Endothelial cell of umbilical vein (primary cell): ENCODE results near the gene FLRT1. TPM values are rescaled to one million over a fixed set of nuclear protein-coding genes. Genes with fewer than 3 reads are reported as not detected.

Source experiments
- BruUV-seq: library from RNA; stranded (reverse); fragments of 400-500 nt; replicated peaks from 2 replicates; lab custom pipeline; 2021; lab: Mats Ljungman, UMichigan
- CTCF ChIA-PET: fragments of 300-600, 350-600 bp; sonication (Branson Sonifier 250); formaldehyde crosslinking; loops from one replicate; lab custom pipeline; 2021; ENCODE audit warnings: antibody characterized with exemption, inconsistent platforms; lab: Charles Lee
- POLR2A ChIA-PET: fragments of 300-600, 350-600 bp; sonication (Branson Sonifier 250); formaldehyde crosslinking; loops from one replicate; lab custom pipeline; 2021; ENCODE audit warnings: antibody characterized with exemption, inconsistent platforms; lab: Charles Lee
- DNase-seq: peaks from one replicate; pipeline ENCODE4 v3.0.0-alpha.2; 2011; ENCODE audit warnings: low read depth, low spot score
- FAIRE-seq: peaks from 2 replicates; lab custom pipeline; 2011; peaks lifted over from hg19 to GRCh38; lab: Jason Lieb, UNC
- H2AFZ ChIP-seq: 2 replicates; pipeline ENCODE4 v1.6.0; 2012; ENCODE audit warnings: low read depth, low read length, control low read depth, inconsistent platforms
- H3K27ac ChIP-seq: 2 replicates; pipeline ENCODE4 v1.5.1; 2011; ENCODE audit warnings: low read depth, mild to moderate bottlenecking, control low read depth, low read length, moderate library complexity; ENCODE audit not compliant: insufficient read depth
- H3K27me3 ChIP-seq, 2 experiments: 2 replicates each; pipeline versions ENCODE4 v1.6.0 to v1.6.1; 2011; ENCODE audit warnings: low read length in 2 of 2, mixed read lengths in 1 of 2; ENCODE audit not compliant: control insufficient read depth in 2 of 2, insufficient read depth in 2 of 2
- H3K36me3 ChIP-seq, 2 experiments: 2 replicates in 1 of 2; 3 replicates in 1 of 2; pipeline ENCODE4 v1.5.1; 2011; ENCODE audit warnings: low read length in 2 of 2, mild to moderate bottlenecking in 1 of 2, moderate library complexity in 1 of 2; ENCODE audit not compliant: control insufficient read depth in 2 of 2, insufficient read depth in 2 of 2; ENCODE audit errors: extremely low read depth in 1 of 2
- H3K4me1 ChIP-seq: 3 replicates; pipeline ENCODE4 v1.5.1; 2011; ENCODE audit warnings: mild to moderate bottlenecking, low read length; ENCODE audit not compliant: control insufficient read depth, insufficient read depth; ENCODE audit errors: extremely low read depth
- H3K4me2 ChIP-seq: 2 replicates; pipeline ENCODE4 v1.6.1; 2011; ENCODE audit warnings: low read length, control low read depth, mixed read lengths; ENCODE audit not compliant: insufficient read depth
- H3K4me3 ChIP-seq, 3 experiments: fragments of 200-600 bp in 1 of 3; sonication (generic), shearing (Covaris generic) in 1 of 3; replicated peaks in 1 of 3; 2 replicates each; pipeline ENCODE4 v1.5.1; 2011 to 2016; ENCODE audit warnings: control low read depth in 3 of 3, low read length in 3 of 3, mild to moderate bottlenecking in 2 of 3, inconsistent platforms in 1 of 3, low read depth in 1 of 3, moderate library complexity in 1 of 3; ENCODE audit not compliant: insufficient read depth in 1 of 3
- H3K79me2 ChIP-seq: 2 replicates; pipeline ENCODE4 v1.6.0; 2012; ENCODE audit warnings: low read length, inconsistent platforms; ENCODE audit not compliant: control insufficient read depth, insufficient read depth
- H3K9ac ChIP-seq: replicated peaks from 2 replicates; pipeline ENCODE3; 2011; ENCODE audit warnings: low read length, control low read depth; ENCODE audit not compliant: insufficient read depth; ENCODE audit errors: extremely low read depth
- H3K9me1 ChIP-seq: replicated peaks from 3 replicates; pipeline ENCODE4 v1.6.0; 2011; ENCODE audit warnings: mild to moderate bottlenecking, low read length; ENCODE audit not compliant: control insufficient read depth, insufficient read depth; ENCODE audit errors: extremely low read depth
- H3K9me3 ChIP-seq: replicated peaks from 2 replicates; pipeline ENCODE4 v1.5.1; 2012; ENCODE audit warnings: low read length, inconsistent platforms; ENCODE audit not compliant: control insufficient read depth, insufficient read depth
- H4K20me1 ChIP-seq: replicated peaks from 2 replicates; pipeline ENCODE3; 2011; ENCODE audit warnings: mild to moderate bottlenecking, low read length; ENCODE audit not compliant: control insufficient read depth, insufficient read depth; ENCODE audit errors: extremely low read depth
- CTCF ChIP-seq, 2 donors: IDR thresholded peaks; 1 replicate in 1 of 2; 2 replicates in 1 of 2; pipeline ENCODE4 v1.5.1; 2011; ENCODE audit warnings: low read length in 2 of 2, mild to moderate bottlenecking in 2 of 2, moderate library complexity in 2 of 2, control low read depth in 1 of 2, inconsistent platforms in 1 of 2, low read depth in 1 of 2; ENCODE audit not compliant: insufficient read depth in 1 of 2; ENCODE audit errors: extremely low read depth in 1 of 2
- EZH2 ChIP-seq: IDR thresholded peaks from 2 replicates; pipeline ENCODE4 v1.6.1; 2012; ENCODE audit warnings: borderline replicate concordance, low read depth, mild to moderate bottlenecking, moderate library complexity, low read length, inconsistent platforms; ENCODE audit not compliant: severe bottlenecking
- FOS ChIP-seq: IDR thresholded peaks from 2 replicates; pipeline ENCODE4 v1.6.1; 2011; ENCODE audit warnings: mild to moderate bottlenecking, low read length, moderate library complexity, borderline replicate concordance; ENCODE audit not compliant: insufficient read depth
- GATA2 ChIP-seq: IDR thresholded peaks from 2 replicates; pipeline ENCODE4 v1.7.0; 2011; ENCODE audit warnings: low read depth, mild to moderate bottlenecking, moderate library complexity, mixed read lengths, low read length; ENCODE audit not compliant: insufficient read length, insufficient read depth
- JUN ChIP-seq: IDR thresholded peaks from 2 replicates; pipeline ENCODE4 v1.6.1; 2011; ENCODE audit warnings: borderline replicate concordance, low read depth; ENCODE audit not compliant: insufficient read length, insufficient read depth
- MYC ChIP-seq: IDR thresholded peaks from one replicate; pipeline ENCODE4 v1.6.1; 2011; ENCODE audit warnings: mild to moderate bottlenecking, low read depth, low read length
- POLR2A ChIP-seq: IDR thresholded peaks from 2 replicates; pipeline ENCODE4 v1.6.1; 2012; ENCODE audit warnings: low read depth, mild to moderate bottlenecking, control low read depth, low read length
- POLR2AphosphoS5 ChIP-seq: IDR thresholded peaks from 2 replicates; pipeline ENCODE4 v1.6.1; 2012; ENCODE audit warnings: low read depth, mild to moderate bottlenecking, control low read depth, low read length, moderate library complexity; ENCODE audit not compliant: insufficient read depth
- dilution Hi-C: fragments of 300-500 bp; cut with MboI; formaldehyde crosslinking; loops from one replicate; pipeline ENCODE4 v1.15.0; 2019; ENCODE audit warnings: low sequenced_read_pairs; ENCODE audit not compliant: extremely low pct_ligation_motif_present
- intact Hi-C: fragments of 100-400 bp; cut with micrococcal nuclease; formaldehyde crosslinking; loops from one replicate; pipeline ENCODE4 v1.10.0; 2022
- polyA plus RNA-seq, 4 experiments: library from polyadenylated mRNA; depleted of rRNA in 3 of 4; stranded (reverse) in 3 of 4; unstranded in 1 of 4; fragments of >200 nt; gene quantifications; 2 replicates each; pipeline versions ENCODE4 v1.2.1 to v1.2.3, GENCODE V29; 2011 to 2012; ENCODE audit warnings: missing spikeins in 1 of 4
- total RNA-seq: library from RNA; stranded (reverse); gene quantifications from 2 replicates; pipeline ENCODE4 v1.2.3, GENCODE V29; 2021
- TF ChIP-seq, protein P1 (sequence below): IDR thresholded peaks from 2 replicates; pipeline ENCODE4 v1.6.1; 2011; ENCODE audit not compliant: insufficient read depth, insufficient read length

Gene FLRT1
- total and polyA plus RNA-seq, 2 donors (not counting 3 experiments of a cell fraction or from before 2014, with no cell fraction given) = not detected

GRCh38 chr11:64034411-64034811 lies 1.3 kb upstream of the FLRT1 start:
- intact Hi-C loops (no loop called here), dilution Hi-C loops (no loop called here)
- DNase-seq = no peak
- H3K4me2 ChIP-seq = no peak overlapping the region
- no peaks in the 10 kb centered on the region for H4K20me1 ChIP-seq
- H3K4me1 ChIP-seq = no peaks in the 10 kb centered on the region
- no peaks in the 10 kb centered on the region for H3K79me2 ChIP-seq
- H3K9me3 ChIP-seq = no peaks in the 10 kb centered on the region
- H3K27ac ChIP-seq = no peak overlapping the region
- POLR2A ChIA-PET = no interaction called here
- no TSS peak for BruUV-seq
- no peaks in the 10 kb centered on the region for H3K36me3 ChIP-seq
- CTCF ChIA-PET = interaction anchor here (5.0 kb wide), 1 partner anchor 33 kb away, joined by 23 read pairs; no protein-coding TSS in a partner anchor
- TF ChIP-seq CTCF (IDR thresholded peaks at IDR 0.05; ENCODE audit: extremely low read depth in 1 of 2, insufficient read depth in 1 of 2, low read depth in 1 of 2, low read length in 2 of 2) = no peak
- TF ChIP-seq EZH2 = no peak
- no peak for TF ChIP-seq JUN
- TF ChIP-seq FOS = no peak
- TF ChIP-seq, protein P1, sequence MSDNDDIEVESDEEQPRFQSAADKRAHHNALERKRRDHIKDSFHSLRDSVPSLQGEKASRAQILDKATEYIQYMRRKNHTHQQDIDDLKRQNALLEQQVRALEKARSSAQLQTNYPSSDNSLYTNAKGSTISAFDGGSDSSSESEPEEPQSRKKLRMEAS = no peak
- TF ChIP-seq MYC = no peak
- TF ChIP-seq GATA2 = no peak
- no peak for TF ChIP-seq POLR2AphosphoS5
- no peak for TF ChIP-seq POLR2A
- no peak overlapping the region for H2AFZ ChIP-seq
- peaks cover 27 to 37% of the 10 kb centered on the region in 2 experiments for H3K27me3 ChIP-seq
- H3K9ac ChIP-seq = no peak overlapping the region
- no peak overlapping the region for H3K4me3 ChIP-seq
- no peaks in the 10 kb centered on the region for H3K9me1 ChIP-seq
- no peak for FAIRE-seq
